ENCODE results near the gene ACOXL.

The ACOXL gene

DNA sequence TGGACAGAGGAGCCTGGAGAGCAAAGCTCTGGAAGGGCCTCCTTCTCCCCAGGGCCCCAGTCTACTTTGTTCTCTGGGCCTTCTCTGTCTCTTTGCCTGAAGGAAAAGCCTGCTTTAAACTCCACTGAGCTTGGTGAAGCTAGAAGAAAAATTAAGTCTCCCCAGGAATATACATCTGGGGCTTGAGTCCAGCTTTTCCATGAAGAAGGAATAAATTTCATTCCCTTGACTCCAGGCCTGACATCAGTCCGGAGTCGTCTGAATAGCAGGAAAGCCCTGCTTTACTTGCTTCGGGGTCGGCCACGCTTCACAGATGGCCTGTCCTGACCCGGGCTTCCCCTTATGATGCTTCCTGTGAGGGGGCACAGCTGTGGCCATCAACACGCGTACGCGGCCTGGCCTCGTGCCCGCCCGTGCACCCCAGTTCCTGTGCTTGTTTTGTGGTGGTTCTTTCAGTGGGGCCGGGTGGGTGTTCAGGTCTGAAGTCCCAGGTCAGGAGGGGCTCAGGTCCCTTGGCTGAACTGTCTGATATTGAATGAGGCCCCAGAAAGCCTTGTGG lies 73.6 kb downstream of the ACOXL start:
- no peak for DNase-seq (ENCODE audit: low spot score)
- in situ Hi-C loops (cut with MboI; ENCODE audit: low sequenced_read_pairs, unreplicated experiment), result loop anchor here (25.0 kb wide), 1 partner anchor 656 kb away; no protein-coding TSS in a partner anchor
- TF ChIP-seq, protein P1, sequence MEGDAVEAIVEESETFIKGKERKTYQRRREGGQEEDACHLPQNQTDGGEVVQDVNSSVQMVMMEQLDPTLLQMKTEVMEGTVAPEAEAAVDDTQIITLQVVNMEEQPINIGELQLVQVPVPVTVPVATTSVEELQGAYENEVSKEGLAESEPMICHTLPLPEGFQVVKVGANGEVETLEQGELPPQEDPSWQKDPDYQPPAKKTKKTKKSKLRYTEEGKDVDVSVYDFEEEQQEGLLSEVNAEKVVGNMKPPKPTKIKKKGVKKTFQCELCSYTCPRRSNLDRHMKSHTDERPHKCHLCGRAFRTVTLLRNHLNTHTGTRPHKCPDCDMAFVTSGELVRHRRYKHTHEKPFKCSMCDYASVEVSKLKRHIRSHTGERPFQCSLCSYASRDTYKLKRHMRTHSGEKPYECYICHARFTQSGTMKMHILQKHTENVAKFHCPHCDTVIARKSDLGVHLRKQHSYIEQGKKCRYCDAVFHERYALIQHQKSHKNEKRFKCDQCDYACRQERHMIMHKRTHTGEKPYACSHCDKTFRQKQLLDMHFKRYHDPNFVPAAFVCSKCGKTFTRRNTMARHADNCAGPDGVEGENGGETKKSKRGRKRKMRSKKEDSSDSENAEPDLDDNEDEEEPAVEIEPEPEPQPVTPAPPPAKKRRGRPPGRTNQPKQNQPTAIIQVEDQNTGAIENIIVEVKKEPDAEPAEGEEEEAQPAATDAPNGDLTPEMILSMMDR (IDR thresholded peaks at IDR 0.05; ENCODE audit: borderline replicate concordance, control extremely low read depth, extremely low read depth, insufficient read depth, missing control alignments), result no peak

DNA sequence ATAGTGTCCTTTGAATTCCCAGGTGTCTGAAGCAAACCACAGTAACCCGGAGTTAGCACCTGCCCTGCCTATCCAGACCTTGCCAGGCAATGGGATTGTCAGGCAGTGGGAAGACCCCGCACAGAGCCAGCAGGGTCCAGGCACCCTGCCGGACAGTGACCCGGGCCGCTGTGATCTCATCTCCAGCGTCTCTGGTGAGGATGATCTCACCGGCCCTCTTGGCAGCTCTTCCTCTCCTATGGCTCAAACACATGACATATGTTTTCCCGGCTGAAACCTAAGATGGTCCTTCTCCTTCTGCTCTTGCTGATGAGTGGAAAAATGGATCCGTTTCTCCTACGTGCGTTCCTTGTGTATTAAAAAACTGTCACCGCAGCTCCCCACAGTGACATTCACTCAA lies 75.1 kb downstream of the ACOXL start:
- TF ChIP-seq, protein P1 (IDR thresholded peaks at IDR 0.05; ENCODE audit: borderline replicate concordance, control extremely low read depth, extremely low read depth, insufficient read depth, missing control alignments), result no peak
- in situ Hi-C loops (cut with MboI; ENCODE audit: low sequenced_read_pairs, unreplicated experiment), result loop anchor here (25.0 kb wide), 1 partner anchor 655 kb away; no protein-coding TSS in a partner anchor

DNA sequence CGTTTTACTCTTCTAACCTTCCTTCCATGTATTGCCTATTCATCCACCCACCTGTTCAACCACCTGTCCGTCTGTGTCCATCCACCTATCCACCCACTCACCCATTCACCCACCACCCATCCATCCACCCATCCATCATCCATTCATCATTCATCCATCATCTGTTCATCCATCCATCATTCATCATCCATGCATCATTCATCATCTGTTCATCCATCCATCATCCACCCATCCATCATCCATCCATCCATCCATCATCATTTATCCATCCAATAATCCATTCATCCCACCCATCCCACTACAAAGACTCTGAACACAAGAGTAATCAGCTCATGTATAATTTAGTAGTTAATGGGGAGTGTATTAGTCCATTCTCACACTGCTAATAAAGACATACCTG lies 78.0 kb downstream of the ACOXL start:
- in situ Hi-C loops (cut with MboI; ENCODE audit: low sequenced_read_pairs, unreplicated experiment), result loop anchor here (25.0 kb wide), 1 partner anchor 652 kb away; no protein-coding TSS in a partner anchor
- TF ChIP-seq, protein P1 (IDR thresholded peaks at IDR 0.05; ENCODE audit: borderline replicate concordance, control extremely low read depth, extremely low read depth, insufficient read depth, missing control alignments), result no peak
- no peak for DNase-seq (ENCODE audit: low spot score)

More for the DNA sequence above, 75.1 kb downstream of the ACOXL start:
- no peak for DNase-seq (ENCODE audit: low spot score)

DNA sequence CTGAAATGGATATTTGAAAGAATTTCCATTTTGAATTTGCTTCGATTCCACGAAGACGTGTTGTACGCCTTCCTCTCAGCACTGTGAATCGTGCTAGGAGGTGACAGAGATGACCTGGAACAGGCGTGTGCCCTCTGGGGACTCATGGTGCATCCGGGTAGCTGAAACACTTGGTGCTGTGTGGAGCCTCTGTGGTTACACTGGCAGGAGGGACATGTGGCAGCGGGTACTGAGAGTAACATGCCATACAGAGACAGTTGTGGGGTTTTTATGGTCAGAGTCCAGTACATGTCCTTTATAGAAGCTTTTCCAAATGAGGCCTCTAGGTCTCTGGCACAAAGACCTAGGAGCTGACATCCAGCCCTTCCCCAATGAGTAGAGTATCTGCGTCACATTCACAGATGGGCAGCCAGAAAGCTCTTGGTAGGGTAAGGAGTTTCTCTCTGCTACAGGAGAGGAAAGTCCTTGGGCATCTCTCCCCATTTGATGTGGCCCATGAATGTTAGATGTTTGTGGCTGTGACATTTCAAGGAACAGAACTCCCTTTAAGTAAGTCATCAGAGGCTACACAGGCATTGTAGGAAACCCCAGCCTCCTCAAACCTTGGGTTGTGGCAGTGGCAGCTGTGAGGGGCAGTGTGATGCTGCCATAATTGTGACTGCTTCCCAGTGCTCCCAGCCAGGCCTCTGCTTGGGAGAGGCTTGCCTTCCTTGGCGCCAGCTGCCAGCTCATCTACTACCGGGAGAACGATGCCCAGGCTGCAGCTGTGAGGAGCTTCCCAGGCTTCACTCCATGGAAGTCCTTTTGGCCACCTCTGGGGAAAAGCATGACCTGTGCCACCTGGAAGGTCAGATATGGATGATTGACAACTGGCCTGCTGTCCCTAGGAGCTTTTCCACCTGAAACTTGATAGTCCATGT lies 80.6 kb downstream of the ACOXL start:
- no peak for DNase-seq (ENCODE audit: low spot score)
- TF ChIP-seq, protein P1 (IDR thresholded peaks at IDR 0.05; ENCODE audit: borderline replicate concordance, control extremely low read depth, extremely low read depth, insufficient read depth, missing control alignments), result no peak
- in situ Hi-C loops (cut with MboI; ENCODE audit: low sequenced_read_pairs, unreplicated experiment), result loop anchor here (25.0 kb wide), 1 partner anchor 649 kb away; no protein-coding TSS in a partner anchor

DNA sequence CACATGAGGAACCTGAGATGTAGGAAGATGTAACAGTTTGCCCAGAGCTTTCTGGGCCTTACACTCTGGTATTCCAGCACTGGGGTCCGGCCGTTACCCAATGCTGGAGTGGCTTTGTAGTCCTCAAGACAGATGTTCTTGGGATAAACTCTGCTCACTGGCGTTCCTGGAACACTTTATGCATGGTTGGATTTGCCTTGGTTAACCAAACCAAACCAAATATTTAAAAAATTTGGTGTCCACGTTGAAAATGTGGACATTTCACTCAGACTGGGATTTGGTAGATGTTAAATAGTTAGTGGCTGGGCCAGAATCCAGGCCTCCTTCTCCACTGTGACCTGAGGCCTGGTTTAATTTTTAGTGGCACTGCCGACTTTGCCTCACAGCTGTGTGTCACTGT lies 81.5 kb downstream of the ACOXL start:
- TF ChIP-seq, protein P1 (IDR thresholded peaks at IDR 0.05; ENCODE audit: borderline replicate concordance, control extremely low read depth, extremely low read depth, insufficient read depth, missing control alignments), result no peak
- in situ Hi-C loops (cut with MboI; ENCODE audit: low sequenced_read_pairs, unreplicated experiment), result loop anchor here (25.0 kb wide), 1 partner anchor 648 kb away; no protein-coding TSS in a partner anchor
- no peak for DNase-seq (ENCODE audit: low spot score)

DNA sequence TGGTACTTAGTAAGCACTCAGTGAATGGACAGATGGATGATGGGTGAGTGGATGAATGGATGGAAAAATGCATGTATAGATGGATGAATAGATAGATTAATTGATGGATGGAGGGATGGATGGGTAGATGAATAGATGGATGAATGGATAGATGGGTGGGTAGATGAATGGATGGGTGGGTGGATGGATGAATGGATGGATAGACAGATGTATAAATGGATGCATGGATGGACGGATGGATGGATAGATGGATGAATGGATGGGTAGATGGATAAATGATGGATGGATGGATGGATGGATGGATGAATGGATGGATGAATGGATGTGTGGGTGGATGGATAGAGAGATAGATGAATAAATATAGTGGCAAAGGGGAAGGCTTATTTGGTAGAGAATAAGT lies 83.6 kb downstream of the ACOXL start:
- DNase-seq (ENCODE audit: low spot score), result no peak
- in situ Hi-C loops (cut with MboI; ENCODE audit: low sequenced_read_pairs, unreplicated experiment), result loop anchor here (25.0 kb wide), 1 partner anchor 646 kb away; no protein-coding TSS in a partner anchor
- TF ChIP-seq, protein P1 (IDR thresholded peaks at IDR 0.05; ENCODE audit: borderline replicate concordance, control extremely low read depth, extremely low read depth, insufficient read depth, missing control alignments), result no peak

Measured in GM13976 (cell line).